Measurements from ENCODE around the gene MRPL58.

- no peak for TF ChIP-seq POLR2A (IDR thresholded peaks at IDR 0.05)
- TF ChIP-seq CTCF (IDR thresholded peaks at IDR 0.05), result no peak
Observed at GRCh38 chr17:75064460-75064859, 52.0 kb downstream of the MRPL58 start.

Data from body of pancreas (tissue), 4 donors.